ENCODE data around the gene TXNRD1.

GRCh38 chr12:104354167-104354867 lies 138.7 kb downstream of the TXNRD1 start:
- no peak for TF ChIP-seq POLR2A (IDR thresholded peaks at IDR 0.05; ENCODE audit: low read length)
- no peak for TF ChIP-seq GATA1 (IDR thresholded peaks at IDR 0.05; ENCODE audit: low read depth, low read length)

All from erythroblast (primary cell).